WI38 (cell line): ENCODE data around the gene CCDC8.

Source experiments
- H3K4me3 ChIP-seq: 2 replicates; pipeline ENCODE4 v1.5.1; 2011; ENCODE audit warnings: low read depth, mild to moderate bottlenecking, control low read depth, low read length
- TF ChIP-seq, protein P1 (sequence below): IDR thresholded peaks from 2 replicates; pipeline ENCODE4 v1.5.1; 2012; ENCODE audit warnings: low read depth, mild to moderate bottlenecking, control low read depth, low read length

The CCDC8 gene

DNA sequence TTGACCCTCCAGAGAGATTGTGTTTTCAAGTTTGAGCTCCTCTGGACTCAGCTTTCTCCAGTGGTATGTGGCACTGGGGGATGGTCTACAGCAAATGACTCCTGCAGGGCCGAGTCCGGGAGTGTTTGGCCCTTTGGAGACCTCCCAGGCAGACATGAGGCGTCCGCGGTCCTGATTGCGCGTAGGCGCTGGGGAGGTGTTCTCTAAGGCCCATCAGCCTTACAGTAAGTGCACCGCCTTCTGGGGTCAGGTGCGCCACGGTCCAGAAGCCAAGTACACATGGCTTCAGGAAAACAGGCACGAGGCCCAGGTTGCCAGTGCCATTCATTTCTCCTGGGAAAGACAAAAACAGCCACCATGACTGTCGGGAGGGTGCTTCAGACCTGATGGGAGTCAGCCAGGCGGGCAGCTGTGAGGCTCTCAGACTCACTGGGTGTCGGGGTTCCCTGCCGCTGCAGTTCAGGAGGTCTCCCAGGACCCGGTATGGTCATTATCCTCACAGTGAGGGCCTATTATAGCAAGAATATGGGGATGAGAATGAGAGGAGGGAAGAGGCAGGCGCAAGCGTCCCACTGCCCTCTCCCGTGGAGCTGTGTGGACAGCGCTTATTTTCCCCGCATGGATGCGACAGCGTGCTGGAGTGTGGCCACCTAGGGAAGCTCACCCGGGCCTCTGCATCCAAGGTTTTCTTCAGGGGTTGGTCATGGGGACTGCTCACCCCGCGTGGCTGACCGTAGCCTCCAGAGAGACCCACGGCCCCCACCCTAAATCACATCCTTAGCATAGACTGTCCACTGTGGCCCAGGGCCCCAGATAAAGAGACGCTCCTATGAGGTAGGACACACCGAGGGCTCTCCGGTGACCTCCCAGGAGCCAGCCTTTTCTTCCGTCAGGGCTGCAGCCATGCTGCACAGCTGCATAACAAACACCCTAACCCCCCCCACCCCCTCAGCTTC lies 21.8 kb downstream of the CCDC8 start:
- H3K4me3 ChIP-seq = no peak overlapping the region
- TF ChIP-seq, protein P1, sequence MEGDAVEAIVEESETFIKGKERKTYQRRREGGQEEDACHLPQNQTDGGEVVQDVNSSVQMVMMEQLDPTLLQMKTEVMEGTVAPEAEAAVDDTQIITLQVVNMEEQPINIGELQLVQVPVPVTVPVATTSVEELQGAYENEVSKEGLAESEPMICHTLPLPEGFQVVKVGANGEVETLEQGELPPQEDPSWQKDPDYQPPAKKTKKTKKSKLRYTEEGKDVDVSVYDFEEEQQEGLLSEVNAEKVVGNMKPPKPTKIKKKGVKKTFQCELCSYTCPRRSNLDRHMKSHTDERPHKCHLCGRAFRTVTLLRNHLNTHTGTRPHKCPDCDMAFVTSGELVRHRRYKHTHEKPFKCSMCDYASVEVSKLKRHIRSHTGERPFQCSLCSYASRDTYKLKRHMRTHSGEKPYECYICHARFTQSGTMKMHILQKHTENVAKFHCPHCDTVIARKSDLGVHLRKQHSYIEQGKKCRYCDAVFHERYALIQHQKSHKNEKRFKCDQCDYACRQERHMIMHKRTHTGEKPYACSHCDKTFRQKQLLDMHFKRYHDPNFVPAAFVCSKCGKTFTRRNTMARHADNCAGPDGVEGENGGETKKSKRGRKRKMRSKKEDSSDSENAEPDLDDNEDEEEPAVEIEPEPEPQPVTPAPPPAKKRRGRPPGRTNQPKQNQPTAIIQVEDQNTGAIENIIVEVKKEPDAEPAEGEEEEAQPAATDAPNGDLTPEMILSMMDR = no peak

GRCh38 chr19:46390866-46391265 lies 22.5 kb downstream of the CCDC8 start:
- TF ChIP-seq, protein P1 = no peak
- H3K4me3 ChIP-seq = no peak overlapping the region

GRCh38 chr19:46390121-46390858 lies 23.1 kb downstream of the CCDC8 start:
- TF ChIP-seq, protein P1 = no peak
- H3K4me3 ChIP-seq = no peak overlapping the region

DNA sequence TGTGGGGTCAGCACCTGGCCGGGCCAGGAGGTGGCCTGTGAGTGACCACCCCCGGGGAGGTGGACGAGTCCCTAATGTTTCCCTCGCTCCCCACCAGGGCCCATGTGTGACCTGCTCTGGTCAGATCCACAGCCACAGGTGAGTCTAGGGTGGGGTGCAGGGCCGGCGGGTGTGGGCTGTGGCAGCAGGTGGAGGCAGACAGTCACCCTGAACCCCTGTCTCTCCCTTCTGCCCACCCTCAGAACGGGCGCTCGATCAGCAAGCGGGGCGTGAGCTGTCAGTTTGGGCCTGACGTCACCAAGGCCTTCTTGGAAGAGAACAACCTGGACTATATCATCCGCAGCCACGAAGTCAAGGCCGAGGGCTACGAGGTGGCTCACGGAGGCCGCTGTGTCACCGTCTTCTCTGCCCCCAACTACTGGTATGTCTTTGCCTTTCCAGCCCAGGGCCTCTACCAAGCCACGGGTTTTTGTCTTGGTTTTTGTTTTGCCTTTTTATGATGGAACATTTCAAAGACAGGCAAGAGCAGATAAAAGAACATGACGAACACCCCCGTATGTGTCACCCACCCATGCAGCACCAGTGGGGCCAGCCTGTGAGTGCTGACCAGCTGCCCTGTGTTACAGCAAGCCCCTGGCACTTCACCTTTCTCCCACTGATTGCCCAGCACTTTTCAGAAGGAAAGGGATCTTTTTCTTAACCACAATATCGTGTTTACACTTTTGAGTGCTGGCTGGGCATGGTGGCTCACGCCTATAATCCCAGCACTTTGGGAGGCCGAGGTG lies 24.9 kb downstream of the CCDC8 start:
- no peak overlapping the region for H3K4me3 ChIP-seq
- TF ChIP-seq, protein P1 = no peak

- H3K4me3 ChIP-seq = no peak overlapping the region
- TF ChIP-seq, protein P1 = no peak
Observed at GRCh38 chr19:46387713-46388130, 25.6 kb downstream of the CCDC8 start.

GRCh38 chr19:46386996-46387712 lies 26.2 kb downstream of the CCDC8 start:
- TF ChIP-seq, protein P1 = no peak
- H3K4me3 ChIP-seq = no peak overlapping the region
